ENCODE measurements around the gene FGF11.
"Not testable (repeated sequence)": the region's sequence is repeated elsewhere in the genome, so short reads cannot be mapped to it uniquely, and the experiment has no call there.

FGF11 gene

GRCh38 chr17:7475764-7476422, 36.6 kb downstream of the FGF11 start:
- DNase-seq (ENCODE audit: extremely low spot score, insufficient read length, low read depth) (no peak), FAIRE-seq (no peak)

GRCh38 chr17:7476494-7476893, 37.2 kb downstream of the FGF11 start:
- no peak for DNase-seq (ENCODE audit: extremely low spot score, insufficient read length, low read depth)
- no peak for FAIRE-seq

- DNase-seq (ENCODE audit: extremely low spot score, insufficient read length, low read depth) (no peak), FAIRE-seq (no peak)
These were observed 37.6 kb downstream of the FGF11 start for GRCh38 chr17:7476951-7477350.

GRCh38 chr17:7477392-7478275, 38.3 kb downstream of the FGF11 start:
- DNase-seq (ENCODE audit: extremely low spot score, insufficient read length, low read depth) (no peak), FAIRE-seq (no peak)

GRCh38 chr17:7478276-7479212, 39.2 kb downstream of the FGF11 start:
- FAIRE-seq = no peak

GRCh38 chr17:7479213-7480088, 40.1 kb downstream of the FGF11 start, which contains the start of gene ZBTB4:
TSS of gene ZBTB4 (minus strand) at chr17:7479631. CDS start at chr17:7466801, 12,830 bp downstream.
- no peak for FAIRE-seq
- peak; percentile 39 for DNase-seq (ENCODE audit: extremely low spot score, insufficient read length, low read depth)

More at GRCh38 chr17:7478276-7479212, 39.2 kb downstream of the FGF11 start:
- no peak for DNase-seq (ENCODE audit: extremely low spot score, insufficient read length, low read depth)

GRCh38 chr17:7480089-7480384, 40.7 kb downstream of the FGF11 start:
- FAIRE-seq (no peak), DNase-seq (ENCODE audit: extremely low spot score, insufficient read length, low read depth) (no peak)

- DNase-seq (ENCODE audit: extremely low spot score, insufficient read length, low read depth); FAIRE-seq: not testable (repeated sequence)
These were observed 42.0 kb downstream of the FGF11 start, which contains the start of gene SLC35G6 for GRCh38 chr17:7481275-7481674. TSS of gene SLC35G6 (plus strand) at chr17:7481446. CDS start at chr17:7481517, 71 bp downstream.

- FAIRE-seq; DNase-seq (ENCODE audit: extremely low spot score, insufficient read length, low read depth): not testable (repeated sequence)
These were observed 42.8 kb downstream of the FGF11 start for GRCh38 chr17:7481842-7482741.

GRCh38 chr17:7482742-7483088, 43.4 kb downstream of the FGF11 start:
- FAIRE-seq = peak; percentile 24
- DNase-seq (ENCODE audit: extremely low spot score, insufficient read length, low read depth) = not testable (repeated sequence)

GRCh38 chr17:7483255-7484066, 44.1 kb downstream of the FGF11 start:
- DNase-seq (ENCODE audit: extremely low spot score, insufficient read length, low read depth) = peak; percentile 79

GRCh38 chr17:7484067-7484918, 45.0 kb downstream of the FGF11 start, which contains the start of gene POLR2A:
TSS of gene POLR2A (plus strand) at chr17:7484366.
- FAIRE-seq (peak; percentile 96), DNase-seq (ENCODE audit: extremely low spot score, insufficient read length, low read depth) (peak; percentile 98)

More at GRCh38 chr17:7483255-7484066, 44.1 kb downstream of the FGF11 start:
- FAIRE-seq = no peak

GRCh38 chr17:7484919-7485377, 45.6 kb downstream of the FGF11 start:
- FAIRE-seq = no peak
- DNase-seq (ENCODE audit: extremely low spot score, insufficient read length, low read depth) = no peak

- DNase-seq (ENCODE audit: extremely low spot score, insufficient read length, low read depth) = no peak
- no peak for FAIRE-seq
These were observed 46.9 kb downstream of the FGF11 start for GRCh38 chr17:7486181-7486580.

GRCh38 chr17:7490144-7490543, 50.8 kb downstream of the FGF11 start:
- DNase-seq (ENCODE audit: extremely low spot score, insufficient read length, low read depth) (no peak), FAIRE-seq (no peak)

GRCh38 chr17:7491583-7491982, 52.3 kb downstream of the FGF11 start:
- FAIRE-seq (no peak), DNase-seq (ENCODE audit: extremely low spot score, insufficient read length, low read depth) (no peak)

All from GM18507 (cell line).